Activated CD8-positive, alpha-beta memory T cell treated with anti-CD3 and anti-CD28 coated beads, Interleukin-2, amount 50 U/mL, for 24 hours (primary cell): ENCODE measurements around the gene NCBP1.

Experiments used
- DNase-seq: peaks from one replicate; pipeline ENCODE4 v3.0.0-alpha.2; 2020; ENCODE audit errors: extremely low read depth

NCBP1 gene

DNA sequence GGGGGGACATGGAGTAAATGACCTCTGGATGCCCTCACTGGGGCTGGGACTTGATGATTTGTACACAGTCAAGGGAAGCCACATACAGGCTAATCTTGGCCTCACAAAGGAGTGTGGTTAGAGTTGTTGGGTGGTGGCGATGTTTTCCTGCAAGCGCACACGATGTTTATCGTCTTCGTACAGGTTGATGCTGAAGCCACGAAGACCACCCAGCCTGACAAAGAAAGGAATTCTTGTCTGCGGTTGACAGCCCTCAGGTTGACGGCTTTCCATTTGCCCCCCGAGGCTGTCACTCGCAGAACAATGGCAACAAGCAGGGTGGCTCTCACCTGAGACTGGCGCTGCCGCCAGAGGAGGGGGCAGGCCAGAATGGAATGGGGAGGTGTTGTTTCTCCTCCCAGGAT, 77.6 kb downstream of the NCBP1 start:
- no peak for DNase-seq

DNA sequence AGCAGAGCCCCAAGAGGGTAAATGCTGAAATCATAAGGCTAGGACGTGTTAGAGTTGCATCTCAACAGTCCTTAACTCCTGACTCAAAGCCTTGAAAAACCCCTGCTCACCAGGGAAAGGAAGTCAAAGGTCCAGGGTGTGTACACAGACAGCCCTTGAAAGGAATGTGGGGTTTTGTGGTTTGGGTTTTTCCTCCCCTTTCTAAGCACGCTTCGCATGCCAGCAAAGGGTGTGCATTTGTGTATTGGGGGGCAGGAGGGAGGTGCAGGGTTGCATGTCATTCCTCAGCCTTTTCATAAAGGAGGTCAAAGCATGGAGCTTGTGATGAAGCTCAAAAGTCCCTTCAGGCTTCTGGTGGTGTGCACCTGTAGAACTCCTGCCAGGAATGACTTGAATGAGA, 80.8 kb downstream of the NCBP1 start:
- no peak for DNase-seq

DNA sequence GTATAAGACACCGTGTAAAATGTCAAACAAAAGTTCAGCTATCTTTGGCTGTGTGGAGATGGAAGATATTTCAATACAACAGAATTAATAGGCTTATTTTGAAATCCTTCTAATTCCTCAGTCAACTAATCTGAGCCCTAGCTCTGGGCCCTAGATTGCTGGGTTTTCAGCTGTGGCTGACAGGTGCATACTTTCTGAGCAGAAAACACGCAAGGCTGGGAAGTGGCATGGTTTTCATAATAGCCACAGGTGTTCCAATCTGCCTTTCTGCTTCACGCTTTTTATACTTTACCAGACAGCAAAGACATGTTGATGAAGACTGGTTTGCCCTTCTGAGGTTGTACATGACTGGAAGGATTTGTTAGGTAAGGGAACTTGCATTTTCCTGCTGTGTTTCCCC, 84.2 kb downstream of the NCBP1 start:
- DNase-seq = no peak

DNA sequence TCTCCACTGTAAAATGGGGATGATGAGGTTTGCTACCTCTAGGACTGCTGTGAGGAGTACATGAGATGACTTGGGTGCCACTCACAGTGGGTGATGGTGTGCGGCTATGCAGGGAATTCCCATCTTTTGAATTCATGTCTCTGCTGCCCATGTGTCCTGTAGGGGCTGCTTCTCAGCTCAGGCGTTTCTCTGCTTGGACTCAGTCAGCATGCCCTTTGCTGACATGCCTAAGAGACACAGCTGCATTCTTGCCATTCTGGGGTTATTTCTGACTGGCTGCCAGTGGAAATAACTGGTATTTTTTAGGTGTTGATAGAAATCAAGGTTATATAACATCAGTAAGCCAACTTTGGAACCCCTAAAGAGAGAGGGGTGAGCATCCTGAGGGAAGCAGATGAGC, 87.8 kb downstream of the NCBP1 start:
- no peak for DNase-seq

DNA sequence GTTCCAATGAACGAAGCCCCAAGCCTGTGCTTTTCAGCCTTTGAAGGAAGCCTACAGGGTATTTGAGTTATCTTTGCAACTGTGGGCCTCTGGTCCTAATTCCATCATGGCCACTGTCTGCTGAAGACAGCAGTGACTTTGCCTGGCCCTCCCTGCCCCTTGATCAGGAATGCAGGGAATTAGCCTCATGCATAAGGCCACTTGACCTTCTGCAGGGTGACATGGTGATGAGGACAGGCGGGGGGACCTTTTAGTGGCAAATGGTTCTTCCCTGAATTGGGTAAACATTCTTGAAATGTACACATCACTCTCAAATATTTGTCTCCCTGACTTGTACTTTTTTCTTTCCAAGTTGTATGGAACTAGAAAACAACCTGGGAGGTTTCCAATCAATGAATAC, 88.7 kb downstream of the NCBP1 start:
- DNase-seq = no peak
